Left lung (tissue), 10 donors: ENCODE measurements around the gene UBQLN2. TPM values are rescaled to one million over a fixed set of nuclear protein-coding genes. Genes with fewer than 3 reads are reported as not detected.

Experiments
- ATAC-seq: fragments of 200-7000 bp; cut with Tn5 transposase; one replicate; pipeline ENCODE4 v1.9.1; 2020; ENCODE audit warnings: moderate library complexity
- DNase-seq, 4 donors: peaks; one replicate each; pipeline ENCODE4 v3.0.0-alpha.2; 2013 to 2020
- H3K27ac ChIP-seq, 2 donors: fragments of 200-600 bp; sonication (generic) in 1 of 2; one replicate each; pipeline versions ENCODE4 v1.5.0 to v1.8.0; 2020 to 2021
- H3K27me3 ChIP-seq, 2 donors: fragments of 200-600 bp; sonication (generic) in 1 of 2; one replicate each; pipeline versions ENCODE4 v1.5.0 to v1.8.0; 2020 to 2021
- H3K36me3 ChIP-seq, 2 donors: fragments of 200-600 bp; sonication (generic) in 1 of 2; one replicate each; pipeline versions ENCODE4 v1.5.0 to v1.8.0; 2020 to 2021
- H3K4me1 ChIP-seq, 2 donors: fragments of 200-600 bp; one replicate each; pipeline ENCODE4 v1.8.0; 2021
- H3K4me3 ChIP-seq, 2 donors: fragments of 200-600 bp; sonication (generic) in 1 of 2; one replicate each; pipeline versions ENCODE4 v1.5.0 to v1.8.0; 2020 to 2021; ENCODE audit warnings: mild to moderate bottlenecking in 1 of 2
- H3K9me3 ChIP-seq, 2 donors: fragments of 200-600 bp; sonication (generic) in 1 of 2; one replicate each; pipeline versions ENCODE4 v1.5.0 to v1.8.0; 2020 to 2021
- intact Hi-C, 2 donors: fragments of 100-400 bp; cut with DNase I; formaldehyde crosslinking; loops; one replicate each; pipeline versions ENCODE4 v1.11.2 to v1.14.2; 2022
- polyA plus RNA-seq, 6 donors: library from polyadenylated mRNA; unstranded; fragments of 120-200 nt; gene quantifications; one replicate each; pipeline ENCODE4 v1.2.1, GENCODE V29; 2013; ENCODE audit not compliant: insufficient read length in 6 of 6
- total RNA-seq, 2 donors: library from RNA; stranded (reverse); fragmentation: NEBNext Ultra II Directional; extraction: Animal tissue kit (Norgen Biotek cat#: 25700); gene quantifications; one replicate each; pipeline ENCODE4 v1.2.1, GENCODE V29; 2021
- TF ChIP-seq, protein P1 (sequence below), 2 donors: fragments of 200-600 bp; sonication (generic) in 1 of 2; IDR thresholded peaks; one replicate each; pipeline versions ENCODE4 v1.5.0 to v1.8.0; 2021; ENCODE audit warnings: antibody characterized with exemption in 2 of 2
- donor health status: DM: no; HTN: yes; CAD: no.
- donor health status: DM: no; HTN: no; CAD: no.

Gene UBQLN2
- total and polyA plus RNA-seq, 8 donors: 35.2 to 42.7 (median 39.9) TPM

DNA sequence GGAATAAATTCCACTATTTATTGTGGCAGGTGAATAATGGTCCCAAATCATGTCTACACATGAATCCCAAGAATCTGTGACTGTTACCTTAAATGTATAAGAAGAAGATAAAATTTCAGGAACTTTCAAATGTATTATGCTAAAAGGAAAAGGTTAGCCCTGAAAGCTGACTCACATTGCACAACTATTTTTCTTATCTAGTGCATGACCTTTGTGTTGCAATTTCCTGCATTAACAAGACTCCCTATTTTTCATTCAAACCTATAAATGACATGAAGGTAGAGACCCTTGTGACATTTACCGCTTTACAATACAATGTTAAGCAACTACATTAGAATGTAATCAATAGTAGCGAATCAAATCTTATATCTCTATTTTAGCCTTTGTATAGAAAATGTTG is 36.7 kb downstream of the UBQLN2 start:
- no peaks in the 10 kb centered on the region for H3K27me3 ChIP-seq
- intact Hi-C loops: no loop called here
- H3K36me3 ChIP-seq: peaks cover 0 to 3% of the 10 kb centered on the region in 2 donors
- TF ChIP-seq, protein P1, sequence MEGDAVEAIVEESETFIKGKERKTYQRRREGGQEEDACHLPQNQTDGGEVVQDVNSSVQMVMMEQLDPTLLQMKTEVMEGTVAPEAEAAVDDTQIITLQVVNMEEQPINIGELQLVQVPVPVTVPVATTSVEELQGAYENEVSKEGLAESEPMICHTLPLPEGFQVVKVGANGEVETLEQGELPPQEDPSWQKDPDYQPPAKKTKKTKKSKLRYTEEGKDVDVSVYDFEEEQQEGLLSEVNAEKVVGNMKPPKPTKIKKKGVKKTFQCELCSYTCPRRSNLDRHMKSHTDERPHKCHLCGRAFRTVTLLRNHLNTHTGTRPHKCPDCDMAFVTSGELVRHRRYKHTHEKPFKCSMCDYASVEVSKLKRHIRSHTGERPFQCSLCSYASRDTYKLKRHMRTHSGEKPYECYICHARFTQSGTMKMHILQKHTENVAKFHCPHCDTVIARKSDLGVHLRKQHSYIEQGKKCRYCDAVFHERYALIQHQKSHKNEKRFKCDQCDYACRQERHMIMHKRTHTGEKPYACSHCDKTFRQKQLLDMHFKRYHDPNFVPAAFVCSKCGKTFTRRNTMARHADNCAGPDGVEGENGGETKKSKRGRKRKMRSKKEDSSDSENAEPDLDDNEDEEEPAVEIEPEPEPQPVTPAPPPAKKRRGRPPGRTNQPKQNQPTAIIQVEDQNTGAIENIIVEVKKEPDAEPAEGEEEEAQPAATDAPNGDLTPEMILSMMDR (IDR thresholded peaks at IDR 0.05): no peak
- ATAC-seq (no peak), DNase-seq (no peak)
- H3K4me1 ChIP-seq: no peaks in the 10 kb centered on the region
- no peaks in the 10 kb centered on the region for H3K9me3 ChIP-seq
- no peak overlapping the region for H3K4me3 ChIP-seq
- no peak overlapping the region for H3K27ac ChIP-seq

DNA sequence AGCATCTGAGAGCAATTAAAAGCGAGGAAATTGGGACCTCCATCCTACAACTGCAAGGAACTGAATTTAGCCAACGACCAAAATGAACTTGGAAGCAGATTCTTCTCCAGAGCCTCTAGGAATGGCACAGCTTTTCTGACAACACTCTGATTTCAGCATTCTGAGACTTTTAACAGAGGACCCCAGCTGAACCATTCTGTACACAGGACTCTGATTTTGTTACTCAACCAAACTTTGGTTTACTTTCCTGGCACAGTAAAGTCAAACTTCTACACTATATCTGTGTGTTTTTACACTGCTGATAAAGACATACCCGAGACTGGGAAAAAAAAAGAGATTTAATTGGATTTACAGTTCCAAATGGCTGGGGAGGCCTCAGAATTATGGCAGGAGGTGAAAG is 37.6 kb downstream of the UBQLN2 start:
- TF ChIP-seq, protein P1 (IDR thresholded peaks at IDR 0.05): no peak
- Histone ChIP-seq H3K4me3 (no peak overlapping the region), H3K27me3 (no peaks in the 10 kb centered on the region), H3K27ac (no peak overlapping the region), H3K9me3 (no peaks in the 10 kb centered on the region), H3K4me1 (no peaks in the 10 kb centered on the region), H3K36me3 (peaks cover 0 to 3% of the 10 kb centered on the region in 2 donors)
- no peak for DNase-seq
- ATAC-seq: no peak
- intact Hi-C loops: no loop called here

- Histone ChIP-seq H3K36me3 (no peaks in the 10 kb centered on the region), H3K4me3 (no peak overlapping the region), H3K9me3 (no peaks in the 10 kb centered on the region), H3K4me1 (no peaks in the 10 kb centered on the region), H3K27ac (no peak overlapping the region), H3K27me3 (no peaks in the 10 kb centered on the region)
- TF ChIP-seq, protein P1 (IDR thresholded peaks at IDR 0.05): no peak
- intact Hi-C loops: no loop called here
- ATAC-seq (no peak), DNase-seq (no peak)
Observed at GRCh38 chrX:56615282-56615681, 51.9 kb downstream of the UBQLN2 start.

Other genes starting within 250 kb of the UBQLN2 start
- gene NBDY, start 165.6 kb downstream of the UBQLN2 start, total RNA-seq: 10 to 100 TPM; 39.5 to 47.2 TPM
- gene NBDY, start 165.6 kb downstream of the UBQLN2 start, polyA plus RNA-seq: 10 to 100 TPM; 67.6 to 86.4 (median 71.7) TPM